ENCODE results near the gene CLRN2. TPM values are rescaled to one million over a fixed set of nuclear protein-coding genes. Genes with fewer than 3 reads are reported as not detected.

Gene CLRN2
- not detected in 2 replicates for total RNA-seq

GRCh38 chr4:17514865-17515264 lies at the start of gene CLRN2:
CLRN2 (plus strand) TSS chr4:17515165; CDS start chr4:17515267, 102 bp downstream.

GRCh38 chr4:17511950-17512795 lies 2.8 kb upstream of the CLRN2 start, which contains the start of gene QDPR:
QDPR (minus strand) TSS chr4:17512090; CDS start chr4:17512054, 36 bp downstream.

Other genes with a start within 250 kb of the CLRN2 start
- 15.3 and 18.0 TPM in 2 replicates for gene QDPR, start 3.1 kb upstream of the CLRN2 start, total RNA-seq
- gene LAP3, start 62.0 kb downstream of the CLRN2 start, total RNA-seq = 70.3 and 76.4 TPM in 2 replicates
- gene MED28, start 99.5 kb downstream of the CLRN2 start, total RNA-seq = 5.5 and 6.5 TPM in 2 replicates

All from cardiac ventricle fibroblast (primary cell).